AG04450 (cell line): ENCODE data around the gene SHTN1. TPM values are rescaled to one million over a fixed set of nuclear protein-coding genes. Genes with fewer than 3 reads are reported as not detected.

Experiments
- CTCF ChIA-PET: fragments of 300-600, 350-600 bp; formaldehyde crosslinking; extraction: SDS; loops from one replicate; lab custom pipeline; 2022; ENCODE audit warnings: antibody characterized with exemption, inconsistent platforms; lab: Charles Lee
- POLR2A ChIA-PET: fragments of 350-600 bp; formaldehyde crosslinking; extraction: SDS; loops from one replicate; lab custom pipeline; 2021; ENCODE audit warnings: antibody characterized with exemption, inconsistent platforms; lab: Yijun Ruan, JAX
- DNase-seq: peaks from one replicate; pipeline ENCODE4 v3.0.0-alpha.2; 2011; ENCODE audit warnings: low read depth, low spot score
- H3K27ac ChIP-seq: one replicate; pipeline ENCODE4 v1.5.1; 2012; ENCODE audit warnings: low read depth, low read length, control low read depth
- H3K27me3 ChIP-seq: one replicate; pipeline ENCODE4 v1.6.0; 2012; ENCODE audit warnings: low read length; ENCODE audit not compliant: control insufficient read depth, insufficient read depth
- H3K4me3 ChIP-seq: 2 replicates; pipeline ENCODE4 v1.5.1; 2011; ENCODE audit warnings: mild to moderate bottlenecking, low read depth, low read length, control low read depth
- H3K9me3 ChIP-seq: 2 replicates; pipeline ENCODE4 v1.5.1; 2012; ENCODE audit warnings: low read length; ENCODE audit not compliant: control insufficient read depth, insufficient read depth
- polyA plus RNA-seq: library from polyadenylated mRNA; depleted of rRNA; stranded (reverse); fragments of >200 nt; gene quantifications from 2 replicates; pipeline ENCODE4 v1.2.3, GENCODE V29; 2011; rRNA removed
- small RNA-seq: library from RNA; depleted of rRNA; stranded (forward); fragments of <200 nt; gene quantifications from one replicate; pipeline ENCODE3, GENCODE V24; 2012; ENCODE audit warnings: low read depth; ENCODE audit not compliant: insufficient read length
- TF ChIP-seq, protein P1 (sequence below): IDR thresholded peaks from 2 replicates; pipeline ENCODE4 v1.5.1; 2011; ENCODE audit warnings: low read depth, low read length, control low read depth, inconsistent platforms

SHTN1 gene
- polyA plus RNA-seq, 1 experiment: 9.9 TPM

DNA sequence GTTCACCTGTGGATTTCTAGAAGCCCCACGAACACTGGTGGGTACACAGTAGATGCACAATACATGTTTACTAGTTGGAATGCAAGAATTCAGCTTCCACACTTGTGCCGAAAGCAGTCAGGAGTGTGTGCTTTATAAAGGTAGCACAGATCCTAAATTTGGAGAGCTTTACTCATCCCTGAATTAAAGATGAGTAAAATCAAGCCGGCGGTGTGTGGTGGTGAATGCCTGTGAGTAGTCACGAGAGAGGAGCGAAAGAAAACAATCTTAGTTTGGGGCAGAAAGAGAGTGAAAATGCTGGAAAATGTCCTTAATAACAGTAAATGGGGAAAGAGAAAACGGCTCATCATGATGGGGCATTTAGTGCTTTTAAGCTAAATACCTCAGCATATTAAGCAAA is 169.3 kb downstream of the SHTN1 start:
- DNase-seq: no peak
- TF ChIP-seq, protein P1, sequence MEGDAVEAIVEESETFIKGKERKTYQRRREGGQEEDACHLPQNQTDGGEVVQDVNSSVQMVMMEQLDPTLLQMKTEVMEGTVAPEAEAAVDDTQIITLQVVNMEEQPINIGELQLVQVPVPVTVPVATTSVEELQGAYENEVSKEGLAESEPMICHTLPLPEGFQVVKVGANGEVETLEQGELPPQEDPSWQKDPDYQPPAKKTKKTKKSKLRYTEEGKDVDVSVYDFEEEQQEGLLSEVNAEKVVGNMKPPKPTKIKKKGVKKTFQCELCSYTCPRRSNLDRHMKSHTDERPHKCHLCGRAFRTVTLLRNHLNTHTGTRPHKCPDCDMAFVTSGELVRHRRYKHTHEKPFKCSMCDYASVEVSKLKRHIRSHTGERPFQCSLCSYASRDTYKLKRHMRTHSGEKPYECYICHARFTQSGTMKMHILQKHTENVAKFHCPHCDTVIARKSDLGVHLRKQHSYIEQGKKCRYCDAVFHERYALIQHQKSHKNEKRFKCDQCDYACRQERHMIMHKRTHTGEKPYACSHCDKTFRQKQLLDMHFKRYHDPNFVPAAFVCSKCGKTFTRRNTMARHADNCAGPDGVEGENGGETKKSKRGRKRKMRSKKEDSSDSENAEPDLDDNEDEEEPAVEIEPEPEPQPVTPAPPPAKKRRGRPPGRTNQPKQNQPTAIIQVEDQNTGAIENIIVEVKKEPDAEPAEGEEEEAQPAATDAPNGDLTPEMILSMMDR: no peak
- Histone ChIP-seq H3K27ac (no peak overlapping the region), H3K4me3 (no peak overlapping the region), H3K9me3 (no peaks in the 10 kb centered on the region), H3K27me3 (peaks cover 29% of the 10 kb centered on the region)
- ChIA-PET CTCF (interaction anchor here (1.2 to 3.2 kb wide), 2 partner anchors 39 to 332 kb away, joined by 4 to 33 read pairs; no protein-coding TSS in a partner anchor), POLR2A (no interaction called here)

DNA sequence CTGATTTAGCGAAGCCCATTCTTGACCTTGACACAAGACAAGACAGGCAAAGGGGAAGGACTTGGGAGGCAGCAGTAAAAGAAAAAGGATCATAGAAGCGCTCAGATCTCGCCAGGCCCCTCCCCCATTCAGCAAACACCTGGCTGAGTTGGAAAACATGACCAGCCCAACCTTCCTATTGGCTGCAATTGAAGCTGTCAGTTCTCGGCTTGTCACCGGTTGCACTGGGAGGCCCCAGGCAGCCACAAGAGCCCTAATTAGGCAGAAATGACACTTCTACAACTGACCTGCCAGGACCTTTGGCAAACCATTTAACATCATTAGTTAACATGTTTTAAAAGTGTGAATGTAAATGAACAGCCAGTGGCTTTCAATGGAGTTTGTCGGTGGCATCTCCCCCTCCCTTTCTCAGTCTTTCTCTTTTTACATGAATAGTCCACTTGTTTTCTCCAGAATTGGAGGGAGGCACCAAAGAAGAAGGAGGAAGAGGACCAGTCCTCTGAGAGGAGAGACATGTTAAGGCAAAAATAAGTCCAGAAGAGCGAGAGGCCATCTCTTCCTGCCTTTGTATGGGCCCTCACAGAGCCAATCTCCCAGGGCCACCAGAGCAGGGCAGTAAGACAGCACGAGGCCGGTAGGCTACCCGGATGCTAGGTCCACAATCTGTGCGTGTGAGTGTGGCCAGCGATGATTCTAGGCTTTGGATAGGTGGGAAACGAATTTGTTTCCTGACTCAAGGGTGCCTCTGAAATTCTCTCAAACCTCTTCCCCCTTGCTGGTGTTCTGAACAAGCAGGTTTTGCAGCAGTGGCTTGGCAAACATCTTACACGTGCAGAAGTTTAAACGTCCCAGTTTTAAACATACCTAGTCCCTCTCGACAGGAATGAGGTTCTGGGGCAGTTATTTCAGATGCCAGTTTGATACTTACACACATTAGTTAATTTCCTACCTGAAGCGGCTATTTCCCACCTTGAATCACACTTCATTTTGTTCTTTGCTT is 170.7 kb downstream of the SHTN1 start:
- H3K27ac ChIP-seq: no peak overlapping the region
- no peaks in the 10 kb centered on the region for H3K9me3 ChIP-seq
- H3K27me3 ChIP-seq: peaks cover 29% of the 10 kb centered on the region
- TF ChIP-seq, protein P1: no peak
- CTCF ChIA-PET: no interaction called here
- no peak overlapping the region for H3K4me3 ChIP-seq
- POLR2A ChIA-PET: no interaction called here
- DNase-seq: no peak

DNA sequence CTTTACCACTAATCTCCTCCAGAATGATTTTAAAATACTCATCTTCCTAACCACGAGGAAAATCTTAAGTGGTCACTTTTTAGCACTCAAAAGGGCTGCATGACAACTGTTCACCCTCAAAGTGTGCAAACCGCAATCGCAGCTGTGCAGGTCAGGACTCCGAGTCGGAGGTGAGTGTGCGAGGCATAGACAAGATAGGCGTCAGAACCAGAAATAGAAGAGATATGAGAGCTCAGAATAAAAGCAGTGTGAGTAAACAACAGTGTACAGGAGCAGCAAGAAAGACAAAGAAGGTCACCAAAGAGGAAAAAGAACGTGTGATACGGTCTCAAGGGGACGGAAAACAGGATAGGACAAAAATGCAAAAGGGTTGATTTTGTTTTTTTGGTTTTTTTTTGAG is 173.2 kb downstream of the SHTN1 start:
- H3K4me3 ChIP-seq: no peak overlapping the region
- DNase-seq: no peak
- H3K9me3 ChIP-seq: no peaks in the 10 kb centered on the region
- TF ChIP-seq, protein P1: no peak
- no peak overlapping the region for H3K27ac ChIP-seq
- POLR2A ChIA-PET: no interaction called here
- peaks cover 26% of the 10 kb centered on the region for H3K27me3 ChIP-seq
- CTCF ChIA-PET: interaction anchor here (1.1 kb wide), 1 partner anchor 343 kb away, joined by 4 read pairs; no protein-coding TSS in a partner anchor

Small RNA genes within 50 kb of the gene (small RNA-seq; reads per million reads assigned to genes)
- gene AC012308.1: not detected

Other genes with a start within 250 kb of the SHTN1 start
- gene ENO4, start 155.7 kb downstream of the SHTN1 start, polyA plus RNA-seq: 0.11 and 0.12 TPM in 2 replicates
- not detected in 2 replicates for gene VAX1, start 133.1 kb upstream of the SHTN1 start, polyA plus RNA-seq
- gene KCNK18, start 192.3 kb upstream of the SHTN1 start, polyA plus RNA-seq: not detected in 2 replicates
- gene SLC18A2, start 235.9 kb upstream of the SHTN1 start, polyA plus RNA-seq: 0.01 TPM in 1 of 2 replicates, not detected in the other